AML-193 (cell line): Measurements from ENCODE around the gene DOK7.

Experiments
- DNase-seq, 2 experiments: peaks; one replicate each; lab custom pipeline; 2025; lab: John Stamatoyannopoulos, UW

Gene DOK7

DNA sequence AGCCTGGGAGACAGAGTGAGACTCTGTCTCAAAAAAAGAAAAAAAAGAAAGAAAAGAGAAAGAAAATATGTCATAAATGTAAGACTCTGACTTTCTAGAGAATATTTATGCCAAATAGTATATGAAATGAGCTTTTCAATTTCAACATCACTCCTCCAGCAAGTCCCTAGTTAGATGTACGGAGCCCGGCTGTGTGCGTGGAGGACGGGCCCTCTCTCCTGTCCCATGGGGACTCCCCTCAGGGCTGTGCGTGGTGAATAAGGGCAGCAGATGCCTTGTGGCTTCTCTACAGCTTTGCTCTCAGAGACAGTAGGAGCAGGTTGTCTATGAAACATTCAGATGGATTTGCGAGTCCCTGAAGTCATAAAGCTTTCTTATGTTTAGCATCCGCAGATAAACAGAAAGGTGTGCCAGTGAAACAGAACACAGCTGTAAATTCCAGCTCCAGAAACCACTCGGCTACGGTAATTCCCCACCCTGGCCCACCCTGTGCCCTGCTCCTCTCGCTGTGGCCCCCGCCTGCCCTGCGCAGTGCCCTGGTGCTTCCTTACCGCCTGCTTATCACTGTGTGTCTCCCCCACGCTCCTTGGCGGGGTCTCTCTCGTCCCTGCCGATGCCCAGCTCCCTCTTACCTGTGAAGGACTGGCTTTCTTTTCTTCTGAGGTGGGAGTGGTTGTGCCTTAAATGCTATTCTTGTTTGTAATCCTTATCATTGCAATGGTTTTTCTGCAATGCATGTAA lies 35.2 kb upstream of the DOK7 start:
- DNase-seq = no peak

- no peak for DNase-seq
These were observed 33.5 kb upstream of the DOK7 start for GRCh38 chr4:3429651-3430050.

DNA sequence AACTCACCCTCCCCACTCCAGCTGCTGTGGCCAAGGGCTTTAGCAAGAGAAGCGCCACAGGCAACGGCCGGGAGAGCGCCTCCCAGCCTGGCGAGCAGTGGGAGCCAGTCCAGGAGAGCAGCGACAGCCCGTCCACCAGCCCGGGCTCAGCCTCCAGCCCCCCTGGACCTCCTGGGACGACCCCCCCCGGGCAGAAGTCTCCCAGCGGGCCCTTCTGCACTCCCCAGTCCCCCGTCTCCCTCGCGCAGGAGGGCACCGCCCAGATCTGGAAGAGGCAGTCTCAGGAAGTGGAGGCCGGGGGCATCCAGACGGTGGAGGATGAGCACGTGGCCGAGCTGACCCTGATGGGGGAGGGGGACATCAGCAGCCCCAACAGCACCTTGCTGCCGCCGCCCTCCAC lies 32.6 kb upstream of the DOK7 start:
- no peak for DNase-seq

GRCh38 chr4:3431446-3431993 lies 31.6 kb upstream of the DOK7 start:
- DNase-seq = no peak

- DNase-seq = no peak
These were observed 30.7 kb upstream of the DOK7 start for GRCh38 chr4:3432381-3432790.

- no peak for DNase-seq
These were observed 29.8 kb upstream of the DOK7 start for GRCh38 chr4:3433138-3433869.

GRCh38 chr4:3434881-3435685 lies 28.0 kb upstream of the DOK7 start:
- DNase-seq = no peak

GRCh38 chr4:3435686-3435956 lies 27.5 kb upstream of the DOK7 start:
- DNase-seq = no peak

GRCh38 chr4:3436048-3436797 lies 26.9 kb upstream of the DOK7 start:
- DNase-seq = no peak

DNA sequence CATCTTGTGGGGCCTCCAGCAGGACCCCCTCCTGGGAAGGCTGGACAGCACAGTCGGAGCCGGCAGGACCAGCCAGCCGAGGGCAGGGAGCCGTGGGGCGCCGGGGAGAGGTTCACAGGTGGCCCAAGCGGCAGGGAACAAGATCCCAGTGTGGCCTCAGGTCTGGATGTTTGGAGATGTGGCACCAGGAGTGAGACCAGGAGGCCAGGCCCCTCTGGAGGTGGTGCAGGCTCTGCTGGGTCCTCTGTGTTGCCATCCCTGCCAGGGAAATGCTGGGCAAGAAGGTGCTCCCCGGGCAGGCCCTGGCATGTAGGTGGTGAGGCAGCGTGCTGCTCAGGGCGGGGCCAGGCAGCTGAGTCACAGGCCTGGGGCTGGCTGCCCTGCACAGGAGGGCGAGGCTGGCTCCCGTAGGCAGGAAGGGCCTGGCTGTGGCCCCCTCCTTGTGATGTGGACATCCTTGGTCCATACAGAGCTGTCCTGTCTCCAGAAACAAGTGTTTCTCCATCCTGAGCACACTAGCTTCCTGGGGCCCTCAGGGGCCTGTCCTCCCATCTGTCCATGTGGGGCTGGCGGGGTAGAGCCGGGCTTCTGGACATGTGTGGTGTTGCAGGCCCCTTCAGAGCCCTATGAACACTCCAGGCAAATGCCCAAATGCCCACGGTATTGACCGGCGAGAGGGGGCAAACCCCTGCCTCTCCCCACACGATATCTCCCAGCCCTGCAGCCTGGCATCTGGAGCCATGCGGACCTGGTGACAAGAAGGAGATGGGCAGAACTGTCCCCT lies 26.1 kb upstream of the DOK7 start:
- no peak for DNase-seq

- no peak for DNase-seq
These were observed 25.5 kb upstream of the DOK7 start for GRCh38 chr4:3437582-3437936.

- DNase-seq = no peak
These were observed 24.9 kb upstream of the DOK7 start for GRCh38 chr4:3437998-3438846.

GRCh38 chr4:3438847-3439180 lies 24.3 kb upstream of the DOK7 start:
- no peak for DNase-seq

DNA sequence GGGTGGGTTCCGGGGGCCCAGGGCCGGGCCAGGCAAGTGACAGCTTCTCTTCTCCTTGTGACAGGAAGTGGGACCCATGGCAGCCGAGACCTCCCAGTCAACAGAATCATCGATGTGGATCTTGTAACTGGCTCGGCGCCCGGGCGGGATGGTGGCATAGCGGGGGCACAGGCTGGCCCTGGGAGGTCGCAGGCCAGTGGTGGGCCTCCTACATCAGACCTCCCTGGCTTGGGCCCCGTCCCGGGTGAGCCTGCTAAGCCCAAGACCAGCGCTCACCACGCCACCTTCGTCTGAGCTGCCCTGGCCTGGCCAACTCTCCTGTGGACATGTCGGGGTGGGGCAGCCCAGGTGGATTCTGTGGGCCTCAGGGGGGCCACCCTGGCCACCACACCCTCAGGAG lies 23.7 kb upstream of the DOK7 start:
- no peak for DNase-seq

DNA sequence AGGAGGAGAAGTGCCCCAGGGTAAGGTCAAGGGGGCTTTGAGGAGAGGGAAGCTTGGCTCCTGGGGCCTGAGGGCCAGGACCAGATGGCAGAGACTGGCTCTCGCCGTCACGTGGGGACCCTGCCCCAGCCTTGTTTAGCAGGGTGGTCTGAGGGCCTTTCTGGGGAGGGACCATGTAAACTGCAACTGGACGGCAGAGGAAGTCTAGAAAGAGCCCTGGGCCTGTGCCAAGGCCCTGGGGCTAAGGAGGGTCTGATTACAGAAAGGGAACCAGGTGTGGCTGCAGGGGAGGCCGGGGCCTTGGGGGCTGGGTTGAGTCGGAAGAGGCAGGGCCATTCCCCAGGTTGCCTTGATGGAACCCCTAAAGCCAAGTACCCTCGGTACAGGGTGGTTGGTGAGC lies 23.1 kb upstream of the DOK7 start:
- DNase-seq = no peak

GRCh38 chr4:3440979-3441500 lies 22.1 kb upstream of the DOK7 start:
- DNase-seq = no peak

DNA sequence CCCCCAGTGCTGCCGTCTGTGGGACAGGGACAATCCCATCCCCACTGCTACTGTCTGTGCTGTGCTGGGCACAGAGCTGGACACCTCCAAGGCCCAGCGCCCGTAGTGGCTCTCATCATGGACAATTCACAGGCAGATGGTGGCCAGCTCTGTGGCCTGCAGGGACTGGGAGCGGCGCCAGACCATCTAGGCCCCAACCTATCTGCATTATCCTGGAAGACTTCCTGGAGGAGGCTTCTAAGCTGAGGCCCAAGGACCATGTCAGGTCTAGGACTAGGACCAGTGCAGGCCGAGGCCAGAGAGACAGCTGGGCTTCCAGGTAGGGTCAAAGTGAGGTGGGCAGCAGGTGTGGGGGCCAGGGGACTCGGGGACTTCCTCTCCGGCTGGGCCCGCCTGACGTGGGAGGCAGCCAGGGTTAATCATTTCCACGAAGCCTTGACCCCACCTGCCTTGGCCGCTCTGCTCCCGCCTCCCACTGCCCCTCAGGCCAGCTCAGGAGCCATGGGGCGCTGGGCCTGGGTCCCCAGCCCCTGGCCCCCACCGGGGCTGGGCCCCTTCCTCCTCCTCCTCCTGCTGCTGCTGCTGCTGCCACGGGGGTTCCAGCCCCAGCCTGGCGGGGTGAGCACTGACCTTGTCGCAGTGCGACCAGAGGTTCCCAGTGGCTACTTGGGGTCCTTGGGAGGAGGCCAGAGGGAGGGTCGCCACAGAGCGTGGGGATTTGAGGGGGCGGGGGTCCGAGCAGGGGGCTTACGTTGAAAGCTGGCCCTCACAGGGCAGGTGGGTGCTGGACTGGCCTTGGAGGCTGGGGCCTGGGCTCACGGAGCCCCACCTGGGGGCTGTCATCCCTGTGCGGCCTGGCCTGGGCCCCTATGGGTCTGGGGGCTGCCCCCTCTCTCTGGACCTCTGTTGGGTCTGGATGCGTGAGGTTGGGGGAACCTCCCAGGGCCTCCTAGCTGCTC lies 21.3 kb upstream of the DOK7 start, which contains the start of gene HGFAC:
Gene HGFAC, plus strand, starts transcription at position 468 of the 959 bp plus-strand sequence. Its CDS starts 34 bp downstream, at position 502.
- no peak for DNase-seq

- DNase-seq = no peak
These were observed 20.6 kb upstream of the DOK7 start for GRCh38 chr4:3442460-3442958.
